ENCODE measurements around the gene CNTFR. TPM values are rescaled to one million over a fixed set of nuclear protein-coding genes. Genes with fewer than 3 reads are reported as not detected.

Gene CNTFR
- total RNA-seq, 4 donors from 2014 or later, result 19.8 to 40.9 (median 34.7) TPM

GRCh38 chr9:34580358-34580757 lies 9.2 kb downstream of the CNTFR start:
- 54 to 67% methylated on average over 8 of the region's 8 CpGs for WGBS, 2 donors
- peaks cover 0 to 32% of the 10 kb centered on the region in 2 donors for H3K27me3 ChIP-seq
- H3K4me1 ChIP-seq, result peaks cover 0 to 46% (median 5%) of the 10 kb centered on the region in 4 donors
- no peak overlapping the region for H3K4me3 ChIP-seq
- DNase-seq (ENCODE audit: low spot score in 2 of 2), result no peak
- TF ChIP-seq, protein P1, sequence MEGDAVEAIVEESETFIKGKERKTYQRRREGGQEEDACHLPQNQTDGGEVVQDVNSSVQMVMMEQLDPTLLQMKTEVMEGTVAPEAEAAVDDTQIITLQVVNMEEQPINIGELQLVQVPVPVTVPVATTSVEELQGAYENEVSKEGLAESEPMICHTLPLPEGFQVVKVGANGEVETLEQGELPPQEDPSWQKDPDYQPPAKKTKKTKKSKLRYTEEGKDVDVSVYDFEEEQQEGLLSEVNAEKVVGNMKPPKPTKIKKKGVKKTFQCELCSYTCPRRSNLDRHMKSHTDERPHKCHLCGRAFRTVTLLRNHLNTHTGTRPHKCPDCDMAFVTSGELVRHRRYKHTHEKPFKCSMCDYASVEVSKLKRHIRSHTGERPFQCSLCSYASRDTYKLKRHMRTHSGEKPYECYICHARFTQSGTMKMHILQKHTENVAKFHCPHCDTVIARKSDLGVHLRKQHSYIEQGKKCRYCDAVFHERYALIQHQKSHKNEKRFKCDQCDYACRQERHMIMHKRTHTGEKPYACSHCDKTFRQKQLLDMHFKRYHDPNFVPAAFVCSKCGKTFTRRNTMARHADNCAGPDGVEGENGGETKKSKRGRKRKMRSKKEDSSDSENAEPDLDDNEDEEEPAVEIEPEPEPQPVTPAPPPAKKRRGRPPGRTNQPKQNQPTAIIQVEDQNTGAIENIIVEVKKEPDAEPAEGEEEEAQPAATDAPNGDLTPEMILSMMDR (IDR thresholded peaks at IDR 0.05), result no peak
- TF ChIP-seq EP300 (IDR thresholded peaks at IDR 0.05), result no peak
- no peak for TF ChIP-seq POLR2A (IDR thresholded peaks at IDR 0.05)
- no peaks in the 10 kb centered on the region for H3K9me3 ChIP-seq
- no peaks in the 10 kb centered on the region for H3K36me3 ChIP-seq
- H3K27ac ChIP-seq, result no peak overlapping the region

DNA sequence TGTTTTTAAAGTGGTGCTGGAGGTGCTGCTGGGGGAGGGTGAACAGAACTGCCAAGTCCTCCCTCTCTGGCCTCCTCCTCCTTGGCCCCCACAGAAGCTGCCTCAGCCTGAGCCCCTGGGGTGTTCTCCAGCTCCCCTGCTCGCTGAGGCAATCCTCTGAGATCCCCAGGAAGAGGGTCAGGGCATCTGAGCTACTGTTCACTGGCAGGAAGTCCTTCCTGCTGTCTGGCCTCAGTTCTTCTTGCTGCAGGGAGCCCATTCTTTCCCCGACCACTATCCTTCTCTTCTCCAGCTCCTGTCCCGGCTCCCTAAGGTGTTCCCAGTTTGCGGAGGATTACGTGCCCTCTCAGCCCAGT lies 9.7 kb downstream of the CNTFR start:
- TF ChIP-seq, protein P1 (IDR thresholded peaks at IDR 0.05), result no peak
- TF ChIP-seq EP300 (IDR thresholded peaks at IDR 0.05), result no peak
- no peak for TF ChIP-seq POLR2A (IDR thresholded peaks at IDR 0.05)
- Histone ChIP-seq H3K36me3 (no peaks in the 10 kb centered on the region), H3K9me3 (no peaks in the 10 kb centered on the region), H3K4me1 (peaks cover 0 to 50% (median 5%) of the 10 kb centered on the region in 4 donors), H3K4me3 (no peak overlapping the region), H3K27me3 (peaks cover 0 to 30% of the 10 kb centered on the region in 2 donors), H3K27ac (no peak overlapping the region)
- WGBS, 2 donors, result 86 to 87% methylated on average over 5 of the region's 5 CpGs
- DNase-seq (ENCODE audit: low spot score in 2 of 2), result no peak

- TF ChIP-seq EP300 (IDR thresholded peaks at IDR 0.05) (no peak), POLR2A (IDR thresholded peaks at IDR 0.05) (no peak)
- TF ChIP-seq, protein P1 (IDR thresholded peaks at IDR 0.05), result no peak
- H3K4me1 ChIP-seq, result peaks cover 0 to 56% (median 5%) of the 10 kb centered on the region in 4 donors
- no peak overlapping the region for H3K4me3 ChIP-seq
- H3K36me3 ChIP-seq, result no peaks in the 10 kb centered on the region
- H3K27me3 ChIP-seq, result peaks cover 0 to 30% of the 10 kb centered on the region in 2 donors
- H3K9me3 ChIP-seq, result no peaks in the 10 kb centered on the region
- DNase-seq (ENCODE audit: low spot score in 2 of 2), result no peak
- no peak overlapping the region for H3K27ac ChIP-seq
- WGBS, 2 donors, result 23 to 44% methylated on average over 17 of the region's 17 CpGs
Measured at GRCh38 chr9:34579104-34579807, 10.3 kb downstream of the CNTFR start.

GRCh38 chr9:34578241-34579103 lies 11.1 kb downstream of the CNTFR start:
- TF ChIP-seq EP300 (IDR thresholded peaks at IDR 0.05) (no peak), POLR2A (IDR thresholded peaks at IDR 0.05) (no peak)
- TF ChIP-seq, protein P1 (IDR thresholded peaks at IDR 0.05), result no peak
- Histone ChIP-seq H3K27ac (peak overlapping the region in 2 of 4 donors; percentile 46 to 48), H3K27me3 (peaks cover 0 to 30% of the 10 kb centered on the region in 2 donors), H3K4me3 (peak overlapping the region in 3 of 4 donors; percentile 5 to 50 (median 24)), H3K36me3 (no peaks in the 10 kb centered on the region), H3K9me3 (no peaks in the 10 kb centered on the region), H3K4me1 (peaks cover 0 to 63% (median 5%) of the 10 kb centered on the region in 4 donors)
- DNase-seq (ENCODE audit: low spot score in 2 of 2), result no peak
- 31 to 32% methylated on average over 27 of the region's 28 CpGs for WGBS, 2 donors
